Natural killer cell treated with Interleukin-12 subunit alpha and Interleukin-12 subunit beta and Interleukin-15 and Interleukin-18, amount 100 ng/mL, for 72 hours (primary cell): Measurements from ENCODE around the gene RSPH6A. TPM values are rescaled to one million over a fixed set of nuclear protein-coding genes. Genes with fewer than 3 reads are reported as not detected.
A peak's percentile ranks its signal among the peaks of the same experiment; 100 is the strongest.

Experiments
- ATAC-seq, 2 donors: fragments of 150-1000 bp; cut with Tn5 transposase in 1 of 2; sonication (Bioruptor Pico), chemical (Tn5 transposase) in 1 of 2; 2 replicates each; pipeline ENCODE4 v1.10.0; 2021
- DNase-seq: peaks from one replicate; pipeline ENCODE4 v3.0.0; 2022; ENCODE audit warnings: low spot score
- H3K27ac Mint-ChIP-seq, 2 donors: 1 replicate in 1 of 2; 2 replicates in 1 of 2; pipeline ENCODE4 v1.8.0; 2022; ENCODE audit warnings: mixed read lengths in 2 of 2, mild to moderate bottlenecking in 1 of 2, moderate library complexity in 1 of 2
- H3K27me3 Mint-ChIP-seq, 2 donors: 1 replicate in 1 of 2; 2 replicates in 1 of 2; pipeline ENCODE4 v1.8.0; 2022; ENCODE audit warnings: mixed read lengths in 2 of 2
- H3K36me3 Mint-ChIP-seq: one replicate; pipeline ENCODE4 v1.8.0; 2022; ENCODE audit warnings: mixed read lengths
- H3K4me1 Mint-ChIP-seq, 2 donors: 1 replicate in 1 of 2; 2 replicates in 1 of 2; pipeline ENCODE4 v1.8.0; 2022; ENCODE audit warnings: low read depth in 2 of 2, mixed read lengths in 2 of 2, mild to moderate bottlenecking in 1 of 2
- H3K4me3 Mint-ChIP-seq: one replicate; pipeline ENCODE4 v1.8.0; 2022; ENCODE audit warnings: mixed read lengths
- H3K9me3 Mint-ChIP-seq: 2 replicates; pipeline ENCODE4 v1.8.0; 2022; ENCODE audit warnings: mixed read lengths
- total RNA-seq, 2 donors: library from RNA; stranded (reverse); gene quantifications; one replicate each; pipeline ENCODE4 v1.2.3, GENCODE V29; 2022

RSPH6A gene
- total RNA-seq, 2 donors from 2014 or later: 0.38 to 0.98 TPM

- H3K27ac Mint-ChIP-seq: no peak overlapping the region
- no peak overlapping the region for H3K4me3 Mint-ChIP-seq
- peaks cover 0 to 2% of the 10 kb centered on the region in 2 donors for H3K27me3 Mint-ChIP-seq
- ATAC-seq: no peak
- H3K36me3 Mint-ChIP-seq: peaks cover 9% of the 10 kb centered on the region
- peaks cover 16 to 21% of the 10 kb centered on the region in 2 donors for H3K4me1 Mint-ChIP-seq
- no peak for DNase-seq
- H3K9me3 Mint-ChIP-seq: no peaks in the 10 kb centered on the region
These were observed 28.6 kb downstream of the RSPH6A start for GRCh38 chr19:45786533-45786894.

DNA sequence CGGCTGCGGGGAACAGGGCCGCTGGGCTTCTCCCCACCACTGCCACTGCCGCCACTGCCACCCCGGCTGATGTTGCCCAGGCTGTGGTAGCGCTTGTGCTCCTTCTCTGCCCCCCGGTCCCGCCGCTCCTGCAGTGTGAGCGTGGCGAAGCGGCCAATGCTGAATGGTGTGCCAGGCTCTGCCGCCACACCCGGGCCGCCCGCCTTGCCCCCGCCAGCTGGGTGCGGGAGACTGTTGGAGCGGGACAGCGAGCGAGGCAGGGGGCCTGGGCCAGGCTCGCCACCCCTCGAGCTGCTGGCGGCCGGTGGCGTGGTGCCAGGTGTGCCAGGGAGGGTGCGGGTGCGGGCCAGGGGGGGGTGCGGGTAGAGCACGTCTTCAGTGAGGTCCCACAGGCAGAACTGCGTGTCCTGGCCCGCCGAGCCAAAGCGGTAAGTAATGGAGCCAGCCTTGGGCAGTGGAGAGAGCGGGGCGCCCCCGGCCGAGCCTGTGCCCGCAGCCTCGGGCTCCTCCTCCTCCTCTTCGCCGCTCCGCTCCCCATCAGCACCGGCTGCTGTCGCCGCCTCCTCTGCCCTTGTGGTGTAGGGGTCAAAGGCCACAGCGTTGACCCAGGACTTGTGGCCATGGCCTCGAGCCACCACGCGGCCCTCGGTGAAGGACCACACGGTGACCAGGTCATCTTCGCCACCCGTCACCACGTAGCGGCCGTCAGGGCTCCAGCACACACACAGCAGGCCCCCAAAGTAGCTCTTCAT lies 29.2 kb downstream of the RSPH6A start:
- H3K4me1 Mint-ChIP-seq: peaks cover 11 to 17% of the 10 kb centered on the region in 2 donors
- no peak for DNase-seq
- no peak overlapping the region for H3K4me3 Mint-ChIP-seq
- H3K27ac Mint-ChIP-seq: no peak overlapping the region
- H3K27me3 Mint-ChIP-seq: peaks cover 0 to 2% of the 10 kb centered on the region in 2 donors
- peaks cover 9% of the 10 kb centered on the region for H3K36me3 Mint-ChIP-seq
- ATAC-seq: no peak
- no peaks in the 10 kb centered on the region for H3K9me3 Mint-ChIP-seq

DNA sequence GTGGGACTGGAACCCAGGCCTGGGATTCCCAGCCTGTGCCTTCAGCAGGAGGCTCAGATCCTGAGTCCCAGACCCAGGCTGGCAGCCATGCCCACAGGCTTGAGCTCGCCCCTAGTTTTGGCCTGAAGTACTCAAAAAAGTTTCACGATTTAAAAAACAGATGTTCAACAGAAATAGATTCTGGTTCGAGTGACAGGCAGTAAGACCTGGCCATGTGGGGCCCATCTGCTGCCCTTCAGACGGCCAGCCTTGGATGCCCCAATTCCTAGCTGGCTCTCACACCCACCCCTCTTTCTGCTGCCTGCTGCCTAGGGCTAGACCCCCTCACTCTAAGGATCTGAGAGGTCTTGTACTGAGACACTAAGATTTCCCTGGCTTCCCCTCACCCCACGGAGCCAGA lies 30.0 kb downstream of the RSPH6A start:
- no peak overlapping the region for H3K27ac Mint-ChIP-seq
- peaks cover 9% of the 10 kb centered on the region for H3K36me3 Mint-ChIP-seq
- no peak overlapping the region for H3K4me3 Mint-ChIP-seq
- peaks cover 4 to 17% of the 10 kb centered on the region in 2 donors for H3K4me1 Mint-ChIP-seq
- H3K9me3 Mint-ChIP-seq: no peaks in the 10 kb centered on the region
- ATAC-seq: no peak
- DNase-seq: no peak
- H3K27me3 Mint-ChIP-seq: peaks cover 0 to 2% of the 10 kb centered on the region in 2 donors

DNA sequence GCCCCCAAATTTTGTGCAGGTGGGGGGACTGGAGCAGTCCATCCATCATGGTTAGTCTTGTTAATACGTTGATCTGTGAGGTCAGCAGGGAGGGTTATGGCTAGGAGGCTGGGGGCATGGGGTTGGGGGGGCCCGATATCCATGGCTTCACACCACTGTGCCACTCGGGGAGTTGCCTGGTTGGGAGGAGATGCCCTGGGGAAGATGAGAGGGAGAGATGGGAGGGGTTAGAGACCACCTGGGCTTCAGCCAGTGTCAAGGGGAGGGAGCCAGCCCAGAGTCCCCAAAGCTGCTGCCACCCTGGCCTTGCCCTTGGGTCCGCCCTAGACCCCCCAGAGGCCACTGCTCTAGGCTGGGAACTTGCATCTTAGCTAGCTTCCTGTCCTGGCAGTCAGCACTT lies 31.0 kb downstream of the RSPH6A start:
- ATAC-seq (no peak), DNase-seq (no peak)
- H3K4me1 Mint-ChIP-seq: peaks cover 11 to 22% of the 10 kb centered on the region in 2 donors
- no peak overlapping the region for H3K27ac Mint-ChIP-seq
- peaks cover 6 to 7% of the 10 kb centered on the region in 2 donors for H3K27me3 Mint-ChIP-seq
- no peak overlapping the region for H3K4me3 Mint-ChIP-seq
- H3K36me3 Mint-ChIP-seq: peaks cover 5% of the 10 kb centered on the region
- H3K9me3 Mint-ChIP-seq: no peaks in the 10 kb centered on the region

DNA sequence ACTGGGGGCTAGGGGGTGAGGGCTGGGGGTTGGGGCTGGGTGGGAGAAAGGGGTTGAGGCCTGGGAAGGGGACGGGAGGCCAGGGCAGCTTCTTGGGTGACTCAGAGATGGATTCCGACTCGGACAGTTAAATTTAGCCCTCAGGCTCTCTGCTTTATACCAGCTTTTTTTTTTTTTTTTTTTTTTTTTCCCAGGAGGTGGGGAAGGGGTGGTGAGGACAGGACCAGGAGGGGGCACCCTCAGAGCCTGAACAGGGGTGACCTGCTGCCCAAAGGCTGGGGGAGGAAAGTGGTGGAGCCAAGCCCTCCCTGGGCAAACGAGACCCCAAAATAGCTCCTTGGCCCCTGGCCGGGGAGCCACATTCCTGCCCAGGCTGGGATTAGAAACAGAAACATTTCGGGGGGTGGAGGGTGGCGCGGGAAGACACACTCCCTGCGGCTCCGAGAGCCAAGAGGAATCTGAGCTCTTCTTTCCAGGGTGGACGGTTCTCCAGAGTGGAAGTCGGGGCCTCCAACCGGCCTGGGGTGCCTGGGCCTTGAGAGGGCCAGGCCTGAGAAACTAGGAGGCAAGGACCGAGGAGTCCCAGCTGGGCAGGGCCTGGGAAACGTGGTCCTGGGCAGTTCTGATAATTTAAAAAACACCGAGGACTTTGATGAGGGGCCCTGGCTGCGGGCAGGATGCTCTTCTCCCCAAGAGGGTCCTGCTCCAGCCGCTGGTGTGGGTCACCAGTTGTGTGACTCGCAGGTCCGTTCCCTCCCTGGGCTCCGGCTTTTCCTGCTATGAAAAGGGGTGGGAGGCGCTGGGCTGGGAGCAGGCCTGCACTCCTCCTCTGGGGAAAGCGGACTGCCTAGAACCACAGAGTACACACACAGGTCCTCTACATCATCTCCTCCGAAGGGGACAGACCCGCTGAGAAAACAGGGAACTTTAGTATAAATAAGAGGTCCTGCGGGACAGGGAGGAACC lies 32.0 kb downstream of the RSPH6A start:
- H3K27me3 Mint-ChIP-seq: peaks cover 7% of the 10 kb centered on the region in 2 donors
- H3K9me3 Mint-ChIP-seq: no peaks in the 10 kb centered on the region
- no peaks in the 10 kb centered on the region for H3K36me3 Mint-ChIP-seq
- no peak overlapping the region for H3K27ac Mint-ChIP-seq
- DNase-seq: no peak
- no peak overlapping the region for H3K4me3 Mint-ChIP-seq
- no peak for ATAC-seq
- peaks cover 15 to 26% of the 10 kb centered on the region in 2 donors for H3K4me1 Mint-ChIP-seq

- Mint-ChIP-seq H3K4me3 (no peak within 1 kb of the TSS), H3K4me1 (peaks cover 15 to 24% of the 10 kb centered on the region in 2 donors), H3K36me3 (no peaks in the 10 kb centered on the region), H3K27me3 (peaks cover 7% of the 10 kb centered on the region in 2 donors), H3K9me3 (no peaks in the 10 kb centered on the region), H3K27ac (no peak within 1 kb of the TSS)
- no peak for ATAC-seq
- DNase-seq: no peak
These were observed 32.9 kb downstream of the RSPH6A start, which contains the start of gene DMPK for GRCh38 chr19:45782162-45782691. Gene DMPK, minus strand, starts transcription at chr19:45782490. Its CDS starts 138 bp downstream, at chr19:45782352.

- DNase-seq (no peak), ATAC-seq (no peak)
- Mint-ChIP-seq H3K27me3 (peaks cover 7% of the 10 kb centered on the region in 2 donors), H3K4me1 (peaks cover 15 to 27% of the 10 kb centered on the region in 2 donors), H3K36me3 (no peaks in the 10 kb centered on the region), H3K9me3 (no peaks in the 10 kb centered on the region), H3K4me3 (no peak overlapping the region), H3K27ac (no peak overlapping the region)
These were observed 33.6 kb downstream of the RSPH6A start for GRCh38 chr19:45781214-45782161.

DNA sequence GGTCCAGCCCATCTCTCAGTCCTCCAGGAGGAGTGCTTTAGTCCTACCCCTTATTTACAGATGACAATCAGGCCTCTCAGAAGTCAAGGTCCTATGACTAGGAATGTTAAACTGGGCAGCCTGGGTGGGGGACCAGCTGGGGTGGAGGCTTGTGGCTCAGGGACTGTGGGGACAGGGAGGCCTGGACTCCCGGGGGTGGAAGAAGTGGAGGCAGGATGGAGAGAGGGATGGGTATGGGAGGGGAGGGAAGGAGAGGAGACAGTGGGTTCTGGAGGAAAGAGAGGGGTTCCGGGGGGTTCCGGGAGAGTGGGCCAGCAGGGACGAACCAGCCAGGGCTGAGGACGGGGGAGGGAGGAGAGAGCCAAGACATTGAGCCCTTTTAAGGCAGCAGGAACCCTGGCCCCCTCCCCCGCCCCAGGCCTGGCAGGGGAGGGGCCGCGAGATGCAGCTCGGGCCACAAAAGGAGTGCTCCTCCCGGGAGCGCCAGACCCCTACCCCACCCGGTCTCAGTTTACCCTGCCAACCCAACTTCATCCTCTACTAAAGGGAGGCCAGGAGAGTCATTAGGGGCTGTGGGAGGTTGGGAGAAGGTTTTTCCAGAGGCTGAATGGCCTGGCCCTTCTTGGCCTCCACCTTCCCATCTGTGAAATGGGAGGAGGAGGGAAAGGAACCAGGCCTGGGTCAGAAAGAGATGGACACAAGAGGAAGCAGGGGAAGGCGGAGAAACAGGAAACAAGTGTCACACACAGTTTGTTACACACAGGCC lies 34.5 kb downstream of the RSPH6A start:
- Mint-ChIP-seq H3K4me3 (no peak overlapping the region), H3K27me3 (peaks cover 7% of the 10 kb centered on the region in 2 donors), H3K4me1 (peaks cover 15 to 25% of the 10 kb centered on the region in 2 donors), H3K36me3 (no peaks in the 10 kb centered on the region), H3K27ac (no peak overlapping the region), H3K9me3 (no peaks in the 10 kb centered on the region)
- ATAC-seq (no peak), DNase-seq (no peak)

- peaks cover 15 to 25% of the 10 kb centered on the region in 2 donors for H3K4me1 Mint-ChIP-seq
- DNase-seq (no peak), ATAC-seq (no peak)
- no peak overlapping the region for H3K4me3 Mint-ChIP-seq
- no peak overlapping the region for H3K27ac Mint-ChIP-seq
- no peaks in the 10 kb centered on the region for H3K36me3 Mint-ChIP-seq
- no peaks in the 10 kb centered on the region for H3K9me3 Mint-ChIP-seq
- peaks cover 7% of the 10 kb centered on the region in 2 donors for H3K27me3 Mint-ChIP-seq
These were observed 35.0 kb downstream of the RSPH6A start for GRCh38 chr19:45780146-45780447.

DNA sequence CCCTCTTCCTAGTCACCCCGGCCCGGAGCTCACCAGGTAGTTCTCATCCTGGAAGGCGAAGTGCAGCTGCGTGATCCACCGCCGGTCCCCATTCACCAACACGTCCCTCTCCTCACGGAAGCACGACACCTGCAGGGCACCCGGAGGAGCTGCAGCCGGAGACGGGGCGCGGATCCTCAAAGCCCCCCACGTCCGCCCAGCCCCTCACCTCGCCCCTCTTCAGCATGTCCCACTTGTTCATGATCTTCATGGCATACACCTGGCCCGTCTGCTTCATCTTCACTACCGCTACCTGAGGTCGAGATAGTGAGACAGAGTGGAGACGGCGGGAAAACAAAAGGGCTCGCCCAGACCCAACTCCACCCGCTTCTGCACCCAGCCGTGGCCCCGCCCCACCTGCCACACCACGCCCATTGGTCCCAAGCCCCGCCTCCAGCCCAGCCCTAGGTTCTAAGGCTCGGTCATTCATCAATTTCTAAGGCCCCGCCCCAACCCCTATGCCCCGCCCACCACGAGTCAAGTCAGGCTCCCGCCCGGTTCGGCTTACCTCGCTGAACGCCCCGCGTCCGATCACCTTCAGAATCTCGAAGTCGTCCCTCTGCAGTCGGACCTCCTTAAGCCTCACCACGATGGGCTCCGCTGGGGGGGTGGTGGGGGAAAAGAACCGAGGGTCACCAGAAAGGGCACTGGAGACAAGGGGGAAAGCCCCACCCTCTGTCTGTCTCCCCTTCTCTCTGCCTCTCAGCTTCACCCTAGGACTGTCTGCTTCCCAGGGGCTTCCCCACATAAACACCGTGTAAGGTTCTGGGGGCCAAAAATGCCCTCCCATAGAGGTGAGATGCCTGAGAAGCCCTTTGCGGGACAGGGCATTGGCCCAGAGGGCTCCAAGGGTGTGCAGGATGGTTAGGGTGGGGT lies 35.6 kb downstream of the RSPH6A start:
- Mint-ChIP-seq H3K4me1 (peaks cover 15 to 25% of the 10 kb centered on the region in 2 donors), H3K27ac (peak overlapping the region in 1 of 2 donors; percentile 66), H3K4me3 (peak overlapping the region; percentile 83), H3K9me3 (no peaks in the 10 kb centered on the region), H3K36me3 (no peaks in the 10 kb centered on the region), H3K27me3 (peaks cover 7% of the 10 kb centered on the region in 2 donors)
- DNase-seq (peak; percentile 83), ATAC-seq (peak; percentile 96 to 99)

DNA sequence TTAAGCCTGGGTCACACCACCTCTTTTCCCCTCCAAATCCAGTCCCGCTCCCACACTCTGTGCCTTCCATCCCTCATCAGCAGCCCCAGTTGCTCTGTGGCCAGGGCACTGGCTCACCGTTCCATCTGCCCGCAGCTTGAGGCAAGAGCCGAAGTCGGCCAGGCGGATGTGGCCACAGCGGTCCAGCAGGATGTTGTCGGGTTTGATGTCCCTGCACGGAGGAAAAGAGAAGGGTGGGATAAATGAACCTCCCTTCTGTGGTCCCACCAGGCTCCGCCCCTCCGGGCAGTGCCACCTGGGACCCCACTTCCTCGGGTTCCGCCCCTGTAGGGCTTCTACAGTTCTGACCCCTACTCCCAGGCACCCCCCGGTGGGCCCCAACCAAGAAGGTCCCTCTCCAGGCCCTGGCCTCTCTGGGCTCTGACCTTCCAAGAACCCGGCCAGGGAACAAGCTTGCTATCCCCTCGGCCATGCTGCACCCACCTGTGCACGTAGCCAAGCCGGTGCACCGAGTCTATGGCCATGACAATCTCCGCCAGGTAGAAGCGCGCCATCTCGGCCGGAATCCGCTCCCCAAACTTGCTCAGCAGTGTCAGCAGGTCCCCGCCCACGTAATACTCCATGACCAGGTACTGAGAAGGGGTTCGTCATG lies 37.0 kb downstream of the RSPH6A start:
- Mint-ChIP-seq H3K36me3 (no peaks in the 10 kb centered on the region), H3K4me3 (no peak overlapping the region), H3K9me3 (no peaks in the 10 kb centered on the region), H3K27ac (no peak overlapping the region), H3K27me3 (peaks cover 7% of the 10 kb centered on the region in 2 donors), H3K4me1 (peaks cover 15 to 25% of the 10 kb centered on the region in 2 donors)
- ATAC-seq (no peak), DNase-seq (no peak)
